ENCODE data around the gene FIZ1.
A peak's percentile ranks its signal among the peaks of the same experiment; 100 is the strongest.

FIZ1 gene, protein sequence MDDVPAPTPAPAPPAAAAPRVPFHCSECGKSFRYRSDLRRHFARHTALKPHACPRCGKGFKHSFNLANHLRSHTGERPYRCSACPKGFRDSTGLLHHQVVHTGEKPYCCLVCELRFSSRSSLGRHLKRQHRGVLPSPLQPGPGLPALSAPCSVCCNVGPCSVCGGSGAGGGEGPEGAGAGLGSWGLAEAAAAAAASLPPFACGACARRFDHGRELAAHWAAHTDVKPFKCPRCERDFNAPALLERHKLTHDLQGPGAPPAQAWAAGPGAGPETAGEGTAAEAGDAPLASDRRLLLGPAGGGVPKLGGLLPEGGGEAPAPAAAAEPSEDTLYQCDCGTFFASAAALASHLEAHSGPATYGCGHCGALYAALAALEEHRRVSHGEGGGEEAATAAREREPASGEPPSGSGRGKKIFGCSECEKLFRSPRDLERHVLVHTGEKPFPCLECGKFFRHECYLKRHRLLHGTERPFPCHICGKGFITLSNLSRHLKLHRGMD

DNA sequence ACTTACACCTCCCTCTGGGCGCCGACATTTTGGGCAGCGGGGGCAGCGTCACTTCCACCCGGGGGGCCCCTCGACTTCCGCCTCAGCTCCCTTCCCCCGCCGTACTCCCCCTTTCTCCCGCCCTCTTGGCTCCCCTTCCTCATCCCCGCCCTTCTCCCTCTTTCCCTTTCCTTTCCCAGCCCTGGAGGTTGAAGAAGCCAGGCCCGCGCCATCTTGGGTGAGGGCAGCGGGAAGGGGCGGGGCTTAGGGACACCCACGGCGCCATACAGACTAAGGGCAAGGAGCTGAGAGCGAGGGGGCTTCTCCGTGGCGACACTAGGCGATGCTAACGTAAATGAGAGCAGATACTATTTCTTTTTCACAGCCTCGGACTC is at the start of gene FIZ1:
Gene FIZ1, minus strand, starts transcription at position 50 of the 374 bp plus-strand sequence. CDS start 1,652 bp downstream, outside the sequence.
- TF ChIP-seq OSR1 (CRISPR knock-in tag; IDR thresholded peaks at IDR 0.05) (no peak), ZNF8 (CRISPR knock-in tag; IDR thresholded peaks at IDR 0.05) (no peak), ZNF565 (CRISPR knock-in tag; conservative IDR thresholded peaks at IDR 0.05; ENCODE audit: low read depth) (no peak), SNAI2 (CRISPR knock-in tag; IDR thresholded peaks at IDR 0.05) (no peak), ESRRG (CRISPR knock-in tag; IDR thresholded peaks at IDR 0.05) (no peak)
- TF ChIP-seq, protein P1, sequence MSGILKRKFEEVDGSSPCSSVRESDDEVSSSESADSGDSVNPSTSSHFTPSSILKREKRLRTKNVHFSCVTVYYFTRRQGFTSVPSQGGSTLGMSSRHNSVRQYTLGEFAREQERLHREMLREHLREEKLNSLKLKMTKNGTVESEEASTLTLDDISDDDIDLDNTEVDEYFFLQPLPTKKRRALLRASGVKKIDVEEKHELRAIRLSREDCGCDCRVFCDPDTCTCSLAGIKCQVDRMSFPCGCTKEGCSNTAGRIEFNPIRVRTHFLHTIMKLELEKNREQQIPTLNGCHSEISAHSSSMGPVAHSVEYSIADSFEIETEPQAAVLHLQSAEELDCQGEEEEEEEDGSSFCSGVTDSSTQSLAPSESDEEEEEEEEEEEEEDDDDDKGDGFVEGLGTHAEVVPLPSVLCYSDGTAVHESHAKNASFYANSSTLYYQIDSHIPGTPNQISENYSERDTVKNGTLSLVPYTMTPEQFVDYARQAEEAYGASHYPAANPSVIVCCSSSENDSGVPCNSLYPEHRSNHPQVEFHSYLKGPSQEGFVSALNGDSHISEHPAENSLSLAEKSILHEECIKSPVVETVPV (CRISPR knock-in tag; IDR thresholded peaks at IDR 0.05): no peak
- TF ChIP-seq, protein P2, sequence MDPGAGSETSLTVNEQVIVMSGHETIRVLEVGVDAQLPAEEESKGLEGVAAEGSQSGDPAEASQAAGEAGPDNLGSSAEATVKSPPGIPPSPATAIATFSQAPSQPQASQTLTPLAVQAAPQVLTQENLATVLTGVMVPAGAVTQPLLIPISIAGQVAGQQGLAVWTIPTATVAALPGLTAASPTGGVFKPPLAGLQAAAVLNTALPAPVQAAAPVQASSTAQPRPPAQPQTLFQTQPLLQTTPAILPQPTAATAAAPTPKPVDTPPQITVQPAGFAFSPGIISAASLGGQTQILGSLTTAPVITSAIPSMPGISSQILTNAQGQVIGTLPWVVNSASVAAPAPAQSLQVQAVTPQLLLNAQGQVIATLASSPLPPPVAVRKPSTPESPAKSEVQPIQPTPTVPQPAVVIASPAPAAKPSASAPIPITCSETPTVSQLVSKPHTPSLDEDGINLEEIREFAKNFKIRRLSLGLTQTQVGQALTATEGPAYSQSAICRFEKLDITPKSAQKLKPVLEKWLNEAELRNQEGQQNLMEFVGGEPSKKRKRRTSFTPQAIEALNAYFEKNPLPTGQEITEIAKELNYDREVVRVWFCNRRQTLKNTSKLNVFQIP (CRISPR knock-in tag; IDR thresholded peaks at IDR 0.05; ENCODE audit: borderline replicate concordance, low read depth): no peak
- TF ChIP-seq, protein P3, sequence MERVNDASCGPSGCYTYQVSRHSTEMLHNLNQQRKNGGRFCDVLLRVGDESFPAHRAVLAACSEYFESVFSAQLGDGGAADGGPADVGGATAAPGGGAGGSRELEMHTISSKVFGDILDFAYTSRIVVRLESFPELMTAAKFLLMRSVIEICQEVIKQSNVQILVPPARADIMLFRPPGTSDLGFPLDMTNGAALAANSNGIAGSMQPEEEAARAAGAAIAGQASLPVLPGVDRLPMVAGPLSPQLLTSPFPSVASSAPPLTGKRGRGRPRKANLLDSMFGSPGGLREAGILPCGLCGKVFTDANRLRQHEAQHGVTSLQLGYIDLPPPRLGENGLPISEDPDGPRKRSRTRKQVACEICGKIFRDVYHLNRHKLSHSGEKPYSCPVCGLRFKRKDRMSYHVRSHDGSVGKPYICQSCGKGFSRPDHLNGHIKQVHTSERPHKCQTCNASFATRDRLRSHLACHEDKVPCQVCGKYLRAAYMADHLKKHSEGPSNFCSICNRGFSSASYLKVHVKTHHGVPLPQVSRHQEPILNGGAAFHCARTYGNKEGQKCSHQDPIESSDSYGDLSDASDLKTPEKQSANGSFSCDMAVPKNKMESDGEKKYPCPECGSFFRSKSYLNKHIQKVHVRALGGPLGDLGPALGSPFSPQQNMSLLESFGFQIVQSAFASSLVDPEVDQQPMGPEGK (CRISPR knock-in tag; IDR thresholded peaks at IDR 0.05; ENCODE audit: borderline replicate concordance): no peak; the same call in 1 of the 2 replicates
- peak; percentile 90 for ATAC-seq

DNA sequence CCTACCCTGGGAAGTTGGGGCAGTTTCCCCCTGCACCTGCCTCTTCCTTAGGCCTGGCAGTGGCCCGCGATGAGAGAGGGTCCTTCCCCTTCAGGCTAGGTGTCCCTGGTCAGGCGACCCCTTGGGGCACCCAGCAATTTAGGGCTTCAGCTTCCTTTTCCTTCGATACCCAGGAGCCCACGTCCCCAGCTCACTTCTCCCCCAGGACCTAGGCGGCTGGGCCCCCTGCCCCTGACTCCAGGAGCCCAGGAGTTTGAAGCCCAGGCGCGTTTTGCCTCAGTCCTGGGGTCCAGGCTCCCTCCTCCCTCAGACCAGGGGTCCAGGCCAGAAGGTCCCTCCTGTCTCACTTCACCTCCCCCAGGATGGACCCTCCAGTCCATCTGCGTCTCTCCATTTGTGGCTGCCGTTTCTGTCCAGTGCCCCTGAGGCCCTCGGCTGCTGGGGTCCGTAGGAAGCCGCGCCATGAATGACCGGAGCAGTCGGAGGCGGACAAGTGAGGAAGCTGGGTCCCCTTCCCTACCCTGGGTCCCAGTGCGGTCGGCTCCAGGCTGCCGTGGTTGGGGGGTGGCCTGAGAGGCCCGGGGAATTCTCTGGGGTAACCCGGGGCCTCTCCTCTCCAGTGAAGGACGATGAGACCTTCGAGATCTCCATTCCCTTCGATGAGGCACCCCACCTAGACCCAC is 49.4 kb upstream of the FIZ1 start:
- ATAC-seq: peak; percentile 34
- TF ChIP-seq, protein P4, sequence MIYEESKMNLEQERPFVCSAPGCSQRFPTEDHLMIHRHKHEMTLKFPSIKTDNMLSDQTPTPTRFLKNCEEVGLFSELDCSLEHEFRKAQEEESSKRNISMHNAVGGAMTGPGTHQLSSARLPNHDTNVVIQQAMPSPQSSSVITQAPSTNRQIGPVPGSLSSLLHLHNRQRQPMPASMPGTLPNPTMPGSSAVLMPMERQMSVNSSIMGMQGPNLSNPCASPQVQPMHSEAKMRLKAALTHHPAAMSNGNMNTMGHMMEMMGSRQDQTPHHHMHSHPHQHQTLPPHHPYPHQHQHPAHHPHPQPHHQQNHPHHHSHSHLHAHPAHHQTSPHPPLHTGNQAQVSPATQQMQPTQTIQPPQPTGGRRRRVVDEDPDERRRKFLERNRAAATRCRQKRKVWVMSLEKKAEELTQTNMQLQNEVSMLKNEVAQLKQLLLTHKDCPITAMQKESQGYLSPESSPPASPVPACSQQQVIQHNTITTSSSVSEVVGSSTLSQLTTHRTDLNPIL (CRISPR knock-in tag; IDR thresholded peaks at IDR 0.05; ENCODE audit: low read depth): no peak
- TF ChIP-seq CSDC2 (CRISPR knock-in tag; IDR thresholded peaks at IDR 0.05): no peak
- TF ChIP-seq ZFP3 (CRISPR knock-in tag; IDR thresholded peaks at IDR 0.05): no peak
- TF ChIP-seq, protein P2 (CRISPR knock-in tag; IDR thresholded peaks at IDR 0.05; ENCODE audit: borderline replicate concordance, low read depth): no peak

DNA sequence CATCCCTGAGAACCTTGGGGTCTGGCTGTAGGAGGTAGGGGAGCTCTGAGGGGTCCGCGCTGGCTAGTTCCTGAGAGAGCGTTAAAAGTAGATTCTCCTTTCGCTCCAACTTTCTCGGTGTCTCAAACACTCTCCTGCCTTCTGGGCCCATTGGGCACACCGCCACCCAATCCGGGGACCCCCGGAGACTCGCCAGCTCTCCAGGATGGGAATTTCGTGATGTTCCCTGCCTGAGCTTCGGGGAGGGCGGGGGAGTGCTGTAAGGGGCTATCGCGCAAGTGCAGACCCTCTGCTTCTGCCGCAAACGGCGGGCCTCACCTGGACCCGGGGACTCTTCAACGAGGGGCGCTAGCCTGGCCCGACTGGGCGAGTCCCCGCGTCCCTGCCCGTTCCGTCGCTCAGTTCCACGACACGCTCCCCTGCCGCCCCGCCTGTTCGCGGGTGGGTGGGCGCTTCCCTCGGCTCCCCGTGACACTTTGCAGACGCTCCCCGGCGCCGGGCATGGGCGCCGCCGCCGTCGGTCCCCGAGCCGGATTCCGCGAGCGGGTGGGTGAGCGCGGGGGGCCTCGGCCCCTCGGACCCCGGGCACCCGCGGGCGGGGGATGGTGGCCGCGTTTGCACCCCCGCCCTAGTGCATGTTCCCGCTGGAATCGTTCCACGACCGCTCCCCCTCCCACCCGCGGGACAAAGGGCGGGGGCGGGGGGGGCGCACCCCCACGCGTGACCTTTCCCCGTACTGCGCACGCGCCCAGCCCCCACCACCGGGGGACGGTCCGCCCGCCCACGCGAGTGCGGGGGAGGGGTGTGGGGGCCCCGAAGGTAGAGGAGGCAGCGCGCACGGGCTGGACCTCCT is 48.6 kb upstream of the FIZ1 start, which contains the start of gene CCDC106:
Gene CCDC106, plus strand, starts transcription at position 481 of the 853 bp plus-strand sequence. CDS start 835 bp downstream, outside the sequence.
- peak; percentile 64 for ATAC-seq
- TF ChIP-seq, protein P5, sequence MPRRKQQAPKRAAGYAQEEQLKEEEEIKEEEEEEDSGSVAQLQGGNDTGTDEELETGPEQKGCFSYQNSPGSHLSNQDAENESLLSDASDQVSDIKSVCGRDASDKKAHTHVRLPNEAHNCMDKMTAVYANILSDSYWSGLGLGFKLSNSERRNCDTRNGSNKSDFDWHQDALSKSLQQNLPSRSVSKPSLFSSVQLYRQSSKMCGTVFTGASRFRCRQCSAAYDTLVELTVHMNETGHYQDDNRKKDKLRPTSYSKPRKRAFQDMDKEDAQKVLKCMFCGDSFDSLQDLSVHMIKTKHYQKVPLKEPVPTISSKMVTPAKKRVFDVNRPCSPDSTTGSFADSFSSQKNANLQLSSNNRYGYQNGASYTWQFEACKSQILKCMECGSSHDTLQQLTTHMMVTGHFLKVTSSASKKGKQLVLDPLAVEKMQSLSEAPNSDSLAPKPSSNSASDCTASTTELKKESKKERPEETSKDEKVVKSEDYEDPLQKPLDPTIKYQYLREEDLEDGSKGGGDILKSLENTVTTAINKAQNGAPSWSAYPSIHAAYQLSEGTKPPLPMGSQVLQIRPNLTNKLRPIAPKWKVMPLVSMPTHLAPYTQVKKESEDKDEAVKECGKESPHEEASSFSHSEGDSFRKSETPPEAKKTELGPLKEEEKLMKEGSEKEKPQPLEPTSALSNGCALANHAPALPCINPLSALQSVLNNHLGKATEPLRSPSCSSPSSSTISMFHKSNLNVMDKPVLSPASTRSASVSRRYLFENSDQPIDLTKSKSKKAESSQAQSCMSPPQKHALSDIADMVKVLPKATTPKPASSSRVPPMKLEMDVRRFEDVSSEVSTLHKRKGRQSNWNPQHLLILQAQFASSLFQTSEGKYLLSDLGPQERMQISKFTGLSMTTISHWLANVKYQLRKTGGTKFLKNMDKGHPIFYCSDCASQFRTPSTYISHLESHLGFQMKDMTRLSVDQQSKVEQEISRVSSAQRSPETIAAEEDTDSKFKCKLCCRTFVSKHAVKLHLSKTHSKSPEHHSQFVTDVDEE (CRISPR knock-in tag; IDR thresholded peaks at IDR 0.05): 0 out of 2 replicates have a peak, but pooled peaks have one; percentile 41
- no peak for TF ChIP-seq RARB (CRISPR knock-in tag; IDR thresholded peaks at IDR 0.05)

Data from SK-N-SH treated with all-trans-retinoic acid at 6 μM for 48 hours (cell line).